Esophagus muscularis mucosa (tissue), 4 donors: ENCODE measurements around the gene CD300LB.

Source experiments
- EP300 ChIP-seq: sonication (generic); formaldehyde crosslinking; IDR thresholded peaks from one replicate; pipeline ENCODE4 v1.6.1; 2017; ENCODE audit warnings: antibody characterized with exemption
- POLR2A ChIP-seq: fragments of 450-650 bp; IDR thresholded peaks from one replicate; pipeline ENCODE4 v1.6.1; 2017; ENCODE audit warnings: antibody characterized with exemption, moderate library complexity, mild to moderate bottlenecking, low read depth
- TF ChIP-seq, protein P1 (sequence below), 3 experiments: fragments of 200-600 bp in 2 of 3; fragments of 450-650 bp in 1 of 3; sonication (generic) in 2 of 3; IDR thresholded peaks; one replicate each; pipeline ENCODE4 v1.5.1; 2017 to 2019; ENCODE audit warnings: antibody characterized with exemption in 3 of 3, mild to moderate bottlenecking in 2 of 3, moderate library complexity in 1 of 3

DNA sequence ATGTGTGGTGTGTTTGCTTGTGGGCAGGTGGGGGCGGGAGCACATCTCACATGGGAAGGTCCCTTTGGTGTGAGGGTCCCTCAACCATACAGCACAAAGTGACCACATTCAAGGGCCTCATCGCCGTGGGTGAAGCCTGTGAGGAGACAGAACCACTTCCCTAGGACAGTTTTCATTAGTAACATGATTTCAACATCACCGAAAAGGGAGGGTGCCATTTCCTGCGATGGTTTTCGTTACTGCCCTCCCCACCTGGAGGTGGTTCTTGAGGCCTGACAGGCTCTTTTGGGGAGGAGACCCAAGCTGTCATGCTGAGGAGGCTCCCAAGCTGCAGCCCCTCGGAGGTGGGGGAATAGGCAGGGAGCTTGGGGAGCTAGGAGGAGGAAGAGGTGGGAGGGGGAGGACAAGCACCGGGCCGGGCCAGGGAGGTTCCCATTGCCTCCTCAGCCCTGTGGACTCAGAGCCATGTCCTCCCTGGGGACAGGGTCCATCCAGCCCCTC, 9.5 kb downstream of the CD300LB start:
- TF ChIP-seq, protein P1, sequence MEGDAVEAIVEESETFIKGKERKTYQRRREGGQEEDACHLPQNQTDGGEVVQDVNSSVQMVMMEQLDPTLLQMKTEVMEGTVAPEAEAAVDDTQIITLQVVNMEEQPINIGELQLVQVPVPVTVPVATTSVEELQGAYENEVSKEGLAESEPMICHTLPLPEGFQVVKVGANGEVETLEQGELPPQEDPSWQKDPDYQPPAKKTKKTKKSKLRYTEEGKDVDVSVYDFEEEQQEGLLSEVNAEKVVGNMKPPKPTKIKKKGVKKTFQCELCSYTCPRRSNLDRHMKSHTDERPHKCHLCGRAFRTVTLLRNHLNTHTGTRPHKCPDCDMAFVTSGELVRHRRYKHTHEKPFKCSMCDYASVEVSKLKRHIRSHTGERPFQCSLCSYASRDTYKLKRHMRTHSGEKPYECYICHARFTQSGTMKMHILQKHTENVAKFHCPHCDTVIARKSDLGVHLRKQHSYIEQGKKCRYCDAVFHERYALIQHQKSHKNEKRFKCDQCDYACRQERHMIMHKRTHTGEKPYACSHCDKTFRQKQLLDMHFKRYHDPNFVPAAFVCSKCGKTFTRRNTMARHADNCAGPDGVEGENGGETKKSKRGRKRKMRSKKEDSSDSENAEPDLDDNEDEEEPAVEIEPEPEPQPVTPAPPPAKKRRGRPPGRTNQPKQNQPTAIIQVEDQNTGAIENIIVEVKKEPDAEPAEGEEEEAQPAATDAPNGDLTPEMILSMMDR (IDR thresholded peaks at IDR 0.05): no peak
- no peak for TF ChIP-seq POLR2A
- no peak for TF ChIP-seq EP300
